AG09309 (cell line): ENCODE results near the gene AP1S3.
"Not testable (repeated sequence)": the region's sequence is repeated elsewhere in the genome, so short reads cannot be mapped to it uniquely, and the experiment has no call there.

Experiments
- DNase-seq: peaks from one replicate; pipeline ENCODE4 v3.0.0-alpha.2; 2010; ENCODE audit warnings: low read depth
- H3K4me3 ChIP-seq: 2 replicates; pipeline ENCODE4 v1.5.1; 2011; ENCODE audit warnings: mild to moderate bottlenecking, low read depth, low read length, moderate library complexity; ENCODE audit not compliant: control insufficient read depth
- TF ChIP-seq, protein P1 (sequence below): IDR thresholded peaks from 2 replicates; pipeline ENCODE4 v1.5.1; 2011; ENCODE audit warnings: mild to moderate bottlenecking, low read depth, low read length, inconsistent platforms; ENCODE audit not compliant: insufficient read depth, control insufficient read depth; ENCODE audit errors: missing control alignments

Gene AP1S3

DNA sequence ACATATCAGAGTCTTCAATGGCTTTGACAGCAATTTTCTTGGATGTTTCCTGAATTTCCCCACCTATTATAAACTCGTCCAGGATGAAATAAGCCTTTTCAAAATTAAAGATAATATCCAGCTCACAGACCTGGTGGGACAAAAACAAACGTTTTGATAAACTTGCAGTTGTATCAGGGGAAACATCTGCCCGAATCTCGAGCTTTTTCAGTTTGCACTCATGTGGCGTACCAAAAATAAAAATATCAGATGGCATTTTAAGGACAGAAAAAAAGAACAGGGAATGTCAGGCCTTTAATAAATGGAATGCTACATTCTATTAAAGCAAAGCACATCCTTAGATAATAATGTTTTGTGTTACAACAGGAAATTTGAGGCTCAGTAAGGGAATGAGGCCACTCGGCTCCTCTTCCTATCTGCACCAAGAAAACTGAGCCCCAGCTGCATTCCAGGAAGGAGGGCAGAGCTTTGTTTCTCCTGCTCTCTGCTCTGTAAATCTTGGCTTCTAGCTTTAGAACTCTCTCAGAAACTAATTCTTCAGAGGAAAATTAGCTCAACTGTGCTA, 72.1 kb downstream of the AP1S3 start:
- DNase-seq, result no peak
- TF ChIP-seq, protein P1, sequence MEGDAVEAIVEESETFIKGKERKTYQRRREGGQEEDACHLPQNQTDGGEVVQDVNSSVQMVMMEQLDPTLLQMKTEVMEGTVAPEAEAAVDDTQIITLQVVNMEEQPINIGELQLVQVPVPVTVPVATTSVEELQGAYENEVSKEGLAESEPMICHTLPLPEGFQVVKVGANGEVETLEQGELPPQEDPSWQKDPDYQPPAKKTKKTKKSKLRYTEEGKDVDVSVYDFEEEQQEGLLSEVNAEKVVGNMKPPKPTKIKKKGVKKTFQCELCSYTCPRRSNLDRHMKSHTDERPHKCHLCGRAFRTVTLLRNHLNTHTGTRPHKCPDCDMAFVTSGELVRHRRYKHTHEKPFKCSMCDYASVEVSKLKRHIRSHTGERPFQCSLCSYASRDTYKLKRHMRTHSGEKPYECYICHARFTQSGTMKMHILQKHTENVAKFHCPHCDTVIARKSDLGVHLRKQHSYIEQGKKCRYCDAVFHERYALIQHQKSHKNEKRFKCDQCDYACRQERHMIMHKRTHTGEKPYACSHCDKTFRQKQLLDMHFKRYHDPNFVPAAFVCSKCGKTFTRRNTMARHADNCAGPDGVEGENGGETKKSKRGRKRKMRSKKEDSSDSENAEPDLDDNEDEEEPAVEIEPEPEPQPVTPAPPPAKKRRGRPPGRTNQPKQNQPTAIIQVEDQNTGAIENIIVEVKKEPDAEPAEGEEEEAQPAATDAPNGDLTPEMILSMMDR, result no peak
- no peak overlapping the region for H3K4me3 ChIP-seq

DNA sequence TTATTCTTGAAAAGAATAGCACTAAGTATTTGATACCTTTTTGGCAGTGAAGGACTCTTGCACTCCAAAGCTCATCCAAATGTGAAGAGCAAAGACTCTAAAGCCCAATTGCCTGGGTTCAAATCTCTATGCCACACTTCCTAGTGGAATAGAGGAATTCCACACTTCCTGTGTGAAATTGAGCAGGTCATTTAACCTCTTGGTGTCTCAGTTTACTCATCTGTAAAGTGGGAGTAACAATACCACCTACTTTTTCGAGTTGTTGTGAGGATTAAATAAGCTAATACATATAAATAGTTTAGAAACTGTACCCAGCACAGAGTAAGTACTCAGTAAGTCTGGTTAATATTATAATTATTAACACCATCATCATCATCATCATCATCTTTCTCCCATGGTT, 72.6 kb downstream of the AP1S3 start:
- DNase-seq, result no peak
- TF ChIP-seq, protein P1, result no peak
- no peak overlapping the region for H3K4me3 ChIP-seq

DNA sequence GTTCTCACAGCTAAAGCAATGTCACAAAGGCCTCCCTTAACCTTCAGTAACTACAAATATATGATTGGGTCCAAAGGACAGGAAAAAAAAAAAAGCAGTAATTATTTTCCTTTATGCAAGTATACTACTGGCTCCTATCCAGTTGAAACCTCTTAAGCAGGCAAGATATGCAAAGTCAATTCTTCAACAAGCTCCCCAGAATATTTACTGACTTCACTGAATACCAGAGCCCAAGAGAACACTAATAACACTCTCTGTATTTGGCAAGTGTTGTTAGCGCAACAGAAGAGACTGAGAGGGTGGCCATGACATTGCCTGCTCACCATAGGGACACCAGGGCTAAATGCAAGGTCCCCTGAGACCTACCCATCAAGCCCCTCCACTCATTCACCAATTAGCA, 74.5 kb downstream of the AP1S3 start:
- TF ChIP-seq, protein P1, result no peak
- no peak for DNase-seq
- H3K4me3 ChIP-seq, result no peak overlapping the region

DNA sequence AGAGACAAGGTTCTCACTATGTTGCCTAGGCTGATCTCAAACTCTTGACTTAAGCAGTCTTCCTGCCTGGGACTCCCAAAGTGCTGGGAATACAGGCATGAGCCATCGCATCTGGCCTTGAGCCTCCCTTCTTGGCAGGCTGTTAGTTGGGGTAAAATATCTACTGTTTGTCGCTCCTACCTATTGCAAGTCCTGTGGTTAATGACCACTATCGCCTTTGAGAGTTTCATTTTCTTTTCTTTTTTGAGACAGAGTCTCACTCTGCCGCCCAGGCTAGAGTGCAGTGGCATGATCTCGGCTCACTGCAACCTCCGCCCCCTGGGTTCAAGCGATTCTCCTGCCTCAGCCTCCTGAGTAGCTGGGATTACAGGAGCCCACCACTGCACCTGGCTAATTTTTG, 75.6 kb downstream of the AP1S3 start:
- not testable (repeated sequence) for DNase-seq

DNA sequence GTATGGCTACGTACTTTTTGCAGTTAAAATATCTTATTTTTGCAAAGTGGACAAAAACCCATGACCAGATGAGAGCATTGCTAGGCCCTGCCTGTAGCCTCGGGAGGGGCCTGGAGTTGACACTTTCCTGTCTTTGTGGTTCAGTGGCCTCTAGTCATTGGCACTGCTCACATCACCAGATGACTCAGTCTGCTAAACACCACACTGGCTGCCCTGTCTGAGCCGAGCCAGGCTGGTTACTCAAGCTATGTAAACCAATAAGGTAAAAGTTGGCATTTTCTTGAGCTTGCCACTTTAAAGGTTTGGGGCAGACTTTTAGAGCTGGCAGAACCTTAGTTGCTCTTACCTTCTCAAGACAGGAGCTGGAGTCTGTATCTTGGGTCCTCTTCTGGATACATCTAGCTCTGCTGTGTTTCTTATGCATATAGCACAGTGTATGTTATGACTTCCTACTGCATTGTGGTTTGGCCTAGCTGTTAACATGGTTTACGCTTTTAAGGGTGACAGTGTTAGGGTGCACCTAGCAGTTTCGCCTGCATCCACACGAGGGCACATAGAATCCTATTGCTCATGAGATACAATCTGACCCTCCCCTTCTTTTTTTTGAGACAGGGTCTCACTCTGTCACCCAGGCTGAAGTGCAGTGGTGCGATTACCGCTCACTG, 76.4 kb downstream of the AP1S3 start:
- DNase-seq, result peak; percentile 41
- H3K4me3 ChIP-seq, result no peak overlapping the region

More for the DNA sequence above, 75.6 kb downstream of the AP1S3 start:
- not testable (repeated sequence) for H3K4me3 ChIP-seq

DNA sequence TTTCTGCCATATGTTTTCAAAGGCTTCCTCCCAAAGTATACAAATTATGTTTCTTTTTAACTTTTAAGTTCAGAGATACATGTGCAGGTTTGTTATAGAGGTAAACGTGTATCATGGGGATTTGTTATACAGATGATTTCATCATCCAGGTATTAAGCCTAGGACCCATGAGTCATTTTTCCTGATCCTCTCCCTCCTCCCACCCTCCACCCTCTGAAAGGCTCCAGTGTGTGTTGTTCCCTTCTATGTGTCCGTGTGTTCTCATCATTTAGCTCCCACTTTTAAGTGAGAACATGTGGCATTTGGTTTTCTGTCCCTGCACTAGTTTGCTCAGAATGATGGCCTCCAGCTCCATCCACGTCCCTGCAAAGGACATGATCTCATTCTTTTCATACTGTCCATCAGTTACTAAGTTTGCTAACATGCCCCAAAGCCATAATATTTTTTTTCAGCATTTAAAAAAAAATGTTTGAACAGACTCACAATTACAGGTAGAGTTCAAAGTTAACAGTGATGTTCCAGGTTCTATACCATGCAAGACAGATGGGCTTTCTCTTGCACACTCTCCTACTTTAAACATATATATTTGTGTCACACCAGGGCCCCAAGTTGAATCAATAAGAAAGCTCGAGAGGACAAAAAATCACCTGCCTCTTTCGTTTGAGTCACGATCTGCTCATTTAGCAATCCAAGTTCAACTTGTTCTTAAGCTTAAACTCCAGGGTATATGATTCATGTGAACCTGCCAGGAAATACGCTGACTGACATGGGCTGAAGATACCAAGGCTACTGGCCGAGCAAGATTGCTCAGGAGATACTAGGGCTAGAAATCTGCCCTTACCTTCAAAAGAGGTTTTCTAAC, 77.6 kb downstream of the AP1S3 start:
- no peak for DNase-seq
- TF ChIP-seq, protein P1, result no peak
- H3K4me3 ChIP-seq, result no peak overlapping the region

More for the DNA sequence above, 76.4 kb downstream of the AP1S3 start:
- TF ChIP-seq, protein P1, result no peak
